GM12878 (cell line): ENCODE results near the gene SLC9A7. TPM values are rescaled to one million over a fixed set of nuclear protein-coding genes. Genes with fewer than 3 reads are reported as not detected.

Source experiments
- ATF7 ChIP-seq: fragments of 450-650 bp; IDR thresholded peaks from 2 replicates; pipeline ENCODE4 v1.6.1; 2016; ENCODE audit warnings: low read depth, mild to moderate bottlenecking
- IKZF1 ChIP-seq: fragments of 450-650 bp; conservative IDR thresholded peaks from 2 replicates; pipeline ENCODE4 v1.6.1; 2017; ENCODE audit warnings: antibody characterized with exemption, mild to moderate bottlenecking
- IKZF2 ChIP-seq, 2 experiments: fragments of 450-650 bp; IDR thresholded peaks; 2 replicates each; pipeline ENCODE4 v1.6.1; 2017; ENCODE audit warnings: mild to moderate bottlenecking in 2 of 2, moderate library complexity in 2 of 2
- MTA2 ChIP-seq: fragments of 450-650 bp; IDR thresholded peaks from 2 replicates; pipeline ENCODE4 v1.6.1; 2016; ENCODE audit warnings: low read depth, mild to moderate bottlenecking, moderate library complexity
- MXI1 ChIP-seq: fragments of 150-350 bp; IDR thresholded peaks from 2 replicates; pipeline ENCODE4 v1.6.1; 2011; ENCODE audit warnings: low read depth, mild to moderate bottlenecking, inconsistent platforms, low read length, improper control_type of control experiment
- NBN ChIP-seq: fragments of 450-650 bp; IDR thresholded peaks from 2 replicates; pipeline ENCODE4 v1.6.1; 2016
- POLR2AphosphoS2 ChIP-seq: IDR thresholded peaks from 2 replicates; pipeline ENCODE4 v1.6.1; 2011; ENCODE audit warnings: low read depth, mild to moderate bottlenecking, low read length, improper control_type of control experiment, moderate library complexity
- RAD21 ChIP-seq: IDR thresholded peaks from 2 replicates; pipeline ENCODE4 v1.6.1; 2011; ENCODE audit warnings: mild to moderate bottlenecking, low read depth, low read length, moderate library complexity; ENCODE audit not compliant: insufficient read depth
- RELB ChIP-seq: fragments of 450-650 bp; IDR thresholded peaks from 2 replicates; pipeline ENCODE4 v1.6.1; 2017; ENCODE audit warnings: low read depth, mild to moderate bottlenecking, moderate library complexity
- polyA plus RNA-seq, 11 experiments: library from polyadenylated mRNA; depleted of rRNA in 4 of 11; unstranded in 6 of 11; stranded (reverse) in 5 of 11; fragments of >200 nt; fragmentation: Nextera tagmentation in 4 of 11; fragmentation: Illumina TruSeq in 1 of 11; extraction: Ambion mirVana in 4 of 11; extraction: Trizol in 1 of 11; gene quantifications; 1 replicate in 1 of 11; 2 replicates in 10 of 11; pipeline versions ENCODE4 v1.2.1 to v1.2.3, GENCODE V29; 2011 to 2016; ENCODE audit warnings: inconsistent platforms in 2 of 11, missing spikeins in 2 of 11, low read depth in 1 of 11
- total RNA-seq, 4 experiments: library from RNA; depleted of rRNA in 3 of 4; stranded (reverse); fragments of >200 nt in 3 of 4; fragmentation: Illumina TruSeq in 1 of 4; extraction: Trizol in 1 of 4; gene quantifications; 2 replicates each; pipeline versions ENCODE4 v1.2.1 to v1.2.3, GENCODE V29; 2013 to 2021
- TF ChIP-seq, protein P1 (sequence below), 3 experiments: IDR thresholded peaks in 2 of 3; conservative IDR thresholded peaks in 1 of 3; 2 replicates each; pipeline ENCODE4 v1.5.1; 2011; ENCODE audit warnings: low read depth in 3 of 3, low read length in 3 of 3, mild to moderate bottlenecking in 3 of 3, control low read depth in 2 of 3, moderate library complexity in 2 of 3, inconsistent platforms in 1 of 3, mixed read lengths in 1 of 3; ENCODE audit not compliant: control insufficient read depth in 2 of 3, insufficient read depth in 1 of 3; ENCODE audit errors: extremely low read depth in 1 of 3
- TF ChIP-seq, protein P2 (sequence below): fragments of 450-650 bp; IDR thresholded peaks from 2 replicates; pipeline ENCODE4 v1.6.1; 2017; ENCODE audit warnings: mild to moderate bottlenecking, low read depth, inconsistent platforms; ENCODE audit not compliant: poor library complexity, severe bottlenecking

Gene SLC9A7
- total and polyA plus RNA-seq, 10 of the 15 experiments (the other 5 are each of a cell fraction or from before 2014, with no cell fraction given), result 5.0 to 62.8 (median 30.5) TPM

GRCh38 chrX:46572340-46572936 lies 186.5 kb downstream of the SLC9A7 start (continued):
- TF ChIP-seq, protein P1, sequence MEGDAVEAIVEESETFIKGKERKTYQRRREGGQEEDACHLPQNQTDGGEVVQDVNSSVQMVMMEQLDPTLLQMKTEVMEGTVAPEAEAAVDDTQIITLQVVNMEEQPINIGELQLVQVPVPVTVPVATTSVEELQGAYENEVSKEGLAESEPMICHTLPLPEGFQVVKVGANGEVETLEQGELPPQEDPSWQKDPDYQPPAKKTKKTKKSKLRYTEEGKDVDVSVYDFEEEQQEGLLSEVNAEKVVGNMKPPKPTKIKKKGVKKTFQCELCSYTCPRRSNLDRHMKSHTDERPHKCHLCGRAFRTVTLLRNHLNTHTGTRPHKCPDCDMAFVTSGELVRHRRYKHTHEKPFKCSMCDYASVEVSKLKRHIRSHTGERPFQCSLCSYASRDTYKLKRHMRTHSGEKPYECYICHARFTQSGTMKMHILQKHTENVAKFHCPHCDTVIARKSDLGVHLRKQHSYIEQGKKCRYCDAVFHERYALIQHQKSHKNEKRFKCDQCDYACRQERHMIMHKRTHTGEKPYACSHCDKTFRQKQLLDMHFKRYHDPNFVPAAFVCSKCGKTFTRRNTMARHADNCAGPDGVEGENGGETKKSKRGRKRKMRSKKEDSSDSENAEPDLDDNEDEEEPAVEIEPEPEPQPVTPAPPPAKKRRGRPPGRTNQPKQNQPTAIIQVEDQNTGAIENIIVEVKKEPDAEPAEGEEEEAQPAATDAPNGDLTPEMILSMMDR (IDR thresholded peaks at IDR 0.05 in 2 of 3, conservative IDR thresholded peaks at IDR 0.05 in 1 of 3; ENCODE audit: control insufficient read depth in 2 of 3, extremely low read depth in 1 of 3, insufficient read depth in 1 of 3, low read depth in 3 of 3, low read length in 3 of 3), result peak; percentile 31 to 56 (median 41); a peak in 5 of 6 replicates
- TF ChIP-seq NBN (peak; percentile 61; the same call in 1 of the 2 replicates), ATF7 (peak; percentile 57; the same call in 1 of the 2 replicates), RAD21 (peak; percentile 19; the same call in 1 of the 2 replicates), MXI1 (0 out of 2 replicates have a peak, but pooled peaks have one; percentile 26), POLR2AphosphoS2 (no peak), MTA2 (peak; percentile 80), IKZF1 (peak; percentile 63), IKZF2 (IDR thresholded peaks at IDR 0.05) (peak; percentile 78 to 80), RELB (peak; percentile 72)
- TF ChIP-seq, protein P2, sequence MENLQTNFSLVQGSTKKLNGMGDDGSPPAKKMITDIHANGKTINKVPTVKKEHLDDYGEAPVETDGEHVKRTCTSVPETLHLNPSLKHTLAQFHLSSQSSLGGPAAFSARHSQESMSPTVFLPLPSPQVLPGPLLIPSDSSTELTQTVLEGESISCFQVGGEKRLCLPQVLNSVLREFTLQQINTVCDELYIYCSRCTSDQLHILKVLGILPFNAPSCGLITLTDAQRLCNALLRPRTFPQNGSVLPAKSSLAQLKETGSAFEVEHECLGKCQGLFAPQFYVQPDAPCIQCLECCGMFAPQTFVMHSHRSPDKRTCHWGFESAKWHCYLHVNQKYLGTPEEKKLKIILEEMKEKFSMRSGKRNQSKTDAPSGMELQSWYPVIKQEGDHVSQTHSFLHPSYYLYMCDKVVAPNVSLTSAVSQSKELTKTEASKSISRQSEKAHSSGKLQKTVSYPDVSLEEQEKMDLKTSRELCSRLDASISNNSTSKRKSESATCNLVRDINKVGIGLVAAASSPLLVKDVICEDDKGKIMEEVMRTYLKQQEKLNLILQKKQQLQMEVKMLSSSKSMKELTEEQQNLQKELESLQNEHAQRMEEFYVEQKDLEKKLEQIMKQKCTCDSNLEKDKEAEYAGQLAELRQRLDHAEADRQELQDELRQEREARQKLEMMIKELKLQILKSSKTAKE, result peak; percentile 40
